Measurements from ENCODE around the gene MBD1. TPM values are rescaled to one million over a fixed set of nuclear protein-coding genes. Genes with fewer than 3 reads are reported as not detected.

The MBD1 gene
- total RNA-seq, 6 experiments from 2014 or later, result 48.3 to 56.0 (median 53.1) TPM

- TF ChIP-seq CTCF (IDR thresholded peaks at IDR 0.05), result no peak
- Mint-ChIP-seq H3K27me3 (ENCODE audit: insufficient read depth) (peaks cover 7% of the 10 kb centered on the region), H3K4me3 (peak overlapping the region; percentile 85), H3K9me3 (no peaks in the 10 kb centered on the region; the same call in none of the 2 replicates), H3K36me3 (ENCODE audit: low read depth) (no peaks in the 10 kb centered on the region), H3K4me1 (ENCODE audit: low read depth) (peaks cover 19% of the 10 kb centered on the region), H3K27ac (peak overlapping the region; percentile 24)
- peak; percentile 69 for DNase-seq
Measured at GRCh38 chr18:50307738-50308470, 26.6 kb upstream of the MBD1 start.

GRCh38 chr18:50307400-50307737 lies 26.0 kb upstream of the MBD1 start:
- no peak for TF ChIP-seq CTCF (IDR thresholded peaks at IDR 0.05)

DNA sequence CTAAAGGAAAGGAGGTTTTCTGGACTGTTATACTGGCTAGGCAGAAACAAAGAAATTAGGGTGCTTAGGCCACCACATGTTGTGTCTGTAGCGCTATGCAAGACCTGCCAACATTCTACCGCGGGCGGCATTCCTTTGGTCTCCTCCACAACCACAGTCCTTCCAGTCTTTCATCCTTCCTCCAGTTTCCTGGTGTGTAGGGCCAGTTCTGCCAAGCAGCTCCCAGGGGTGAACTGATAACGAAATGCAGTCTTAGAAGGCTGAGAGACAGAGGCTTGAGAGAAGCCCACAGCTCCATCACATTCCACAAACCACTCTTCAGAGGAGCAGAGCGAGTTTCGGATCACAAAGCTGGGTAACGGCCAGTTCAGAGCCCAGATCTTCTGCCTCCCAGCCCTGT lies 25.6 kb upstream of the MBD1 start:
- no peaks in the 10 kb centered on the region for H3K36me3 Mint-ChIP-seq (ENCODE audit: low read depth)
- TF ChIP-seq CTCF (IDR thresholded peaks at IDR 0.05), result no peak
- peak overlapping the region; percentile 85 for H3K4me3 Mint-ChIP-seq
- H3K27ac Mint-ChIP-seq, result no peak overlapping the region
- peaks cover 8% of the 10 kb centered on the region for H3K27me3 Mint-ChIP-seq (ENCODE audit: insufficient read depth)
- H3K9me3 Mint-ChIP-seq, result no peaks in the 10 kb centered on the region; the same call in none of the 2 replicates
- DNase-seq, result no peak
- H3K4me1 Mint-ChIP-seq (ENCODE audit: low read depth), result peaks cover 19% of the 10 kb centered on the region

More at GRCh38 chr18:50307400-50307737, 26.0 kb upstream of the MBD1 start:
- DNase-seq, result no peak
- peaks cover 19% of the 10 kb centered on the region for H3K4me1 Mint-ChIP-seq (ENCODE audit: low read depth)
- peaks cover 8% of the 10 kb centered on the region for H3K27me3 Mint-ChIP-seq (ENCODE audit: insufficient read depth)
- H3K4me3 Mint-ChIP-seq, result peak overlapping the region; percentile 85
- H3K9me3 Mint-ChIP-seq, result no peaks in the 10 kb centered on the region; the same call in none of the 2 replicates
- peak overlapping the region; percentile 24 for H3K27ac Mint-ChIP-seq
- no peaks in the 10 kb centered on the region for H3K36me3 Mint-ChIP-seq (ENCODE audit: low read depth)

GRCh38 chr18:50301074-50301473 lies 19.8 kb upstream of the MBD1 start:
- no peak for TF ChIP-seq CTCF (IDR thresholded peaks at IDR 0.05)
- Mint-ChIP-seq H3K4me3 (no peak overlapping the region), H3K36me3 (ENCODE audit: low read depth) (no peaks in the 10 kb centered on the region), H3K4me1 (ENCODE audit: low read depth) (no peaks in the 10 kb centered on the region), H3K27me3 (ENCODE audit: insufficient read depth) (peaks cover 8% of the 10 kb centered on the region), H3K27ac (no peak overlapping the region), H3K9me3 (no peaks in the 10 kb centered on the region; the same call in 1 of the 2 replicates)
- DNase-seq, result no peak

DNA sequence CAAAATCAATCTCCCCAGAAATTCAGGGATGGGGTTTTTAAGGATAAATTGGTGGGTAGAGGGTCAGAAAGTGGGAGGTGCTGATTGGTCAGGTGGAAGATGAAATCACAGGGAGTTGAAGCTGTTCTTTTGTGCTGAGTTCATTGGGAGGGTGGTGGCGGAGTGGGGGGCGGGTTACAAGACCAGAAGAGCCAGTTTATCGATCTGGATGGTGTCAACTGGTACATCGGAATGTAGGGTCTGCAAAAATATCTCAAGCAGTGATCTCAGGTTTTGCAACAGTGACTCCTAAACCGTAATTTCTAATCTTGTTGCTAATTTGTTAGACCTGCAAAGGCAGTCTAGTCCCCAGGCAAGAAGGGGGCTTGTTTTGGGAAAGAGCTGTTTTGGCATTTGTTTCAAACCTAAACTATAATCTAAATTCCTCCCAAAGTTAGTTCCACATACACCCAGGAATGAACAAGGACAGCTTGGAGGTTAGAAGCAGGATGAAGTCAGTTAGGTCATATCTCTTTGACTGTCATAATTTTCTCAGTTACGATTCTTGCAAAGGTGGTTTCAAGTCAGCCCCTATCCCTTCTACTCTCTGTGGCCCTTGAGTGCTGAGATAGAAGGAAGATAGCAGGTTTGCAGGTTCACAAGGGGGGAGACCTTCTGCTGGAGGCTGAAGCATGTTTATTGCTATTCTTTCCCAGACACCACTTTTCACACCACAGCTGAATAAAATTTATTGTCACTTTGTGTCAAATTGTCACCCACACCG lies 18.5 kb upstream of the MBD1 start:
- no peak overlapping the region for H3K27ac Mint-ChIP-seq
- H3K4me3 Mint-ChIP-seq, result no peak overlapping the region
- no peaks in the 10 kb centered on the region for H3K36me3 Mint-ChIP-seq (ENCODE audit: low read depth)
- TF ChIP-seq CTCF (IDR thresholded peaks at IDR 0.05), result no peak
- DNase-seq, result no peak
- H3K27me3 Mint-ChIP-seq (ENCODE audit: insufficient read depth), result peaks cover 14% of the 10 kb centered on the region
- no peaks in the 10 kb centered on the region for H3K9me3 Mint-ChIP-seq
- no peaks in the 10 kb centered on the region for H3K4me1 Mint-ChIP-seq (ENCODE audit: low read depth)

Data from HFFc6 (cell line).